CD4-positive, alpha-beta T cell treated with Interleukin-4 for 4 hours (primary cell): ENCODE results near the gene KLHL29.

Experiments
- DNase-seq: peaks from one replicate; pipeline ENCODE4 v3.0.0-alpha.2; 2020

Gene KLHL29

GRCh38 chr2:23452853-23453420, 68.0 kb downstream of the KLHL29 start:
- peak; percentile 9 for DNase-seq

GRCh38 chr2:23453432-23453831, 68.5 kb downstream of the KLHL29 start:
- no peak for DNase-seq

GRCh38 chr2:23453836-23454460, 69.0 kb downstream of the KLHL29 start:
- DNase-seq = no peak

- no peak for DNase-seq
Measured at GRCh38 chr2:23454501-23455120, 69.6 kb downstream of the KLHL29 start.

- no peak for DNase-seq
Measured at GRCh38 chr2:23456396-23456795, 71.4 kb downstream of the KLHL29 start.

GRCh38 chr2:23456881-23457760, 72.1 kb downstream of the KLHL29 start:
- DNase-seq = no peak

GRCh38 chr2:23457990-23458682, 73.2 kb downstream of the KLHL29 start:
- DNase-seq = no peak

- DNase-seq = no peak
Measured at GRCh38 chr2:23459032-23459431, 74.1 kb downstream of the KLHL29 start.

- DNase-seq = no peak
Measured at GRCh38 chr2:23460228-23460627, 75.2 kb downstream of the KLHL29 start.

GRCh38 chr2:23460993-23461392, 76.0 kb downstream of the KLHL29 start:
- DNase-seq = no peak

- no peak for DNase-seq
Measured at GRCh38 chr2:23464156-23464555, 79.2 kb downstream of the KLHL29 start.

- no peak for DNase-seq
Measured at GRCh38 chr2:23464905-23465537, 80.0 kb downstream of the KLHL29 start.

- no peak for DNase-seq
Measured at GRCh38 chr2:23465936-23466335, 81.0 kb downstream of the KLHL29 start.

- no peak for DNase-seq
Measured at GRCh38 chr2:23467618-23468017, 82.6 kb downstream of the KLHL29 start.

- DNase-seq = no peak
Measured at GRCh38 chr2:23468474-23469141, 83.6 kb downstream of the KLHL29 start.

GRCh38 chr2:23469142-23469540, 84.2 kb downstream of the KLHL29 start:
- no peak for DNase-seq

- no peak for DNase-seq
Measured at GRCh38 chr2:23475036-23475435, 90.1 kb downstream of the KLHL29 start.

GRCh38 chr2:23475473-23475872, 90.5 kb downstream of the KLHL29 start:
- DNase-seq = no peak

GRCh38 chr2:23476786-23477185, 91.8 kb downstream of the KLHL29 start:
- no peak for DNase-seq

GRCh38 chr2:23477392-23477791, 92.4 kb downstream of the KLHL29 start:
- DNase-seq = no peak

GRCh38 chr2:23478087-23478932, 93.3 kb downstream of the KLHL29 start:
- DNase-seq = no peak
